Prostate gland (tissue), 2 donors: ENCODE data around the gene STING1.

Source experiments
- CTCF ChIP-seq, 4 experiments: fragments of 200-600 bp in 2 of 4; fragments of 450-650 bp in 2 of 4; sonication (generic) in 2 of 4; IDR thresholded peaks; 1 replicate in 3 of 4; 2 replicates in 1 of 4; pipeline ENCODE4 v1.5.1; 2016 to 2019; ENCODE audit warnings: antibody characterized with exemption in 4 of 4, mild to moderate bottlenecking in 2 of 4, moderate library complexity in 2 of 4
- POLR2A ChIP-seq: fragments of 450-650 bp; IDR thresholded peaks from one replicate; pipeline ENCODE4 v1.6.1; 2016; ENCODE audit warnings: antibody characterized with exemption, mild to moderate bottlenecking
- POLR2AphosphoS5 ChIP-seq: sonication (generic); formaldehyde crosslinking; IDR thresholded peaks from one replicate; pipeline ENCODE4 v1.6.1; 2017; ENCODE audit warnings: antibody characterized with exemption

GRCh38 chr5:139443831-139444453, 38.6 kb downstream of the STING1 start:
- TF ChIP-seq CTCF (IDR thresholded peaks at IDR 0.05), result no peak
- TF ChIP-seq POLR2A, result no peak
- no peak for TF ChIP-seq POLR2AphosphoS5
